Measurements from ENCODE around the gene ZNF568. TPM values are rescaled to one million over a fixed set of nuclear protein-coding genes. Genes with fewer than 3 reads are reported as not detected.
A peak's percentile ranks its signal among the peaks of the same experiment; 100 is the strongest.

ZNF568 gene
- 4.4 TPM for total RNA-seq

DNA sequence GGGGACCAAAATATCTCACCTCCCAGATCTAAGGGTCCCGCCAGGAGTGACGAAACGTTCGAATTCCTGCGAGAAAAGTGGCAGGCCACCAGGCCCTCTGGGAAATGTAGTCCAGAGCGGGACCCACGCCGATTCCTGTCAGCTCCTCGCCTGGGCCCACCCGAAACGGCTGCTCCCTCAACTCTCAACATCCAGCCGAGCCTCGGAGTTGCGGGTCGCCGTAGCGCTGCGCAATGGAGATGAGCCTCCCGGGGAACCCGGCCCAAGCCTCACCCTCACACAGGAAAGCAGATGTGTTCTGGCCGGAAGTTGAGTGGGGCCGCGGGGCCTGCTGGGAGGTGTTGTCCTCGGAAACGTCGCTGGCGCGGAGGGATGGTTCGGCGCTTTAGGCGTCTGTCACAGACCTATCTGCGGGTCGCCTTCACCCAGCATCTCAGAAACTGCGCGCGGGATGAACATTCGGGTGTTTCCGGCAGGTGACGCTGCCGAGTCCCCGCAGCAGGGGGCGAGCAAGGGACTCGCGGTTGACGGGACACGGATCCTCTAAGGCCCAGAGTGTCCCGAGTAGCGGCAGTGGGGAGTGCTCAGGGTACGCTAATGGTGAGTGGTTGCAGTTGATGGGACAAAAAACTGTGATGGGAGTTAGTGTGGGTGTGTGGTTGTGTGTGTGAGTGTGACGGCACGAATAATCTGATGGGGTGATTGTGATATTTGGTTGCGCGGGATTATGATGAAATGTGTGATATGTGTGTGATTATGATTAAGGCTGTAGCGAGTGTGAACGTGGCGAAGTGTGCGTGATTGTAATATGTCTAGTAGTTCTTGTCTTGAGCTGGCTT, at the start of gene ZNF568, which contains the start of gene ZNF829:
Gene ZNF568 (plus strand): TSS at position 341 of the 839 bp plus-strand sequence. CDS start 6,439 bp downstream, outside the sequence.
Gene ZNF829 (minus strand): TSS at position 300 of the 839 bp plus-strand sequence. CDS start 1,124 bp downstream, outside the sequence.
- DNase-seq (ENCODE audit: extremely low spot score in 2 of 2), result peak in 1 of 2 donors; percentile 86
- no peaks in the 10 kb centered on the region for H3K27me3 ChIP-seq
- H3K4me3 ChIP-seq, result peak within 1 kb of the TSS; percentile 64 to 93
- intact Hi-C loops (cut with DNase I), result no loop called here
- peaks cover 18% of the 10 kb centered on the region for H3K4me1 ChIP-seq
- H3K27ac ChIP-seq, result peak within 1 kb of the TSS; percentile 90
- TF ChIP-seq POLR2A (IDR thresholded peaks at IDR 0.05), result no peak
- TF ChIP-seq, protein P1, sequence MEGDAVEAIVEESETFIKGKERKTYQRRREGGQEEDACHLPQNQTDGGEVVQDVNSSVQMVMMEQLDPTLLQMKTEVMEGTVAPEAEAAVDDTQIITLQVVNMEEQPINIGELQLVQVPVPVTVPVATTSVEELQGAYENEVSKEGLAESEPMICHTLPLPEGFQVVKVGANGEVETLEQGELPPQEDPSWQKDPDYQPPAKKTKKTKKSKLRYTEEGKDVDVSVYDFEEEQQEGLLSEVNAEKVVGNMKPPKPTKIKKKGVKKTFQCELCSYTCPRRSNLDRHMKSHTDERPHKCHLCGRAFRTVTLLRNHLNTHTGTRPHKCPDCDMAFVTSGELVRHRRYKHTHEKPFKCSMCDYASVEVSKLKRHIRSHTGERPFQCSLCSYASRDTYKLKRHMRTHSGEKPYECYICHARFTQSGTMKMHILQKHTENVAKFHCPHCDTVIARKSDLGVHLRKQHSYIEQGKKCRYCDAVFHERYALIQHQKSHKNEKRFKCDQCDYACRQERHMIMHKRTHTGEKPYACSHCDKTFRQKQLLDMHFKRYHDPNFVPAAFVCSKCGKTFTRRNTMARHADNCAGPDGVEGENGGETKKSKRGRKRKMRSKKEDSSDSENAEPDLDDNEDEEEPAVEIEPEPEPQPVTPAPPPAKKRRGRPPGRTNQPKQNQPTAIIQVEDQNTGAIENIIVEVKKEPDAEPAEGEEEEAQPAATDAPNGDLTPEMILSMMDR (IDR thresholded peaks at IDR 0.05), result peak in 2 of 3 experiments; percentile 32 to 35
- peak; percentile 88 to 96 for TF ChIP-seq POLR2AphosphoS5 (IDR thresholded peaks at IDR 0.05; ENCODE audit: insufficient read depth in 1 of 2, low read depth in 1 of 2)
- H3K9me3 ChIP-seq, result no peaks in the 10 kb centered on the region
- peaks cover 0 to 28% of the 10 kb centered on the region in 2 donors for H3K36me3 ChIP-seq

DNA sequence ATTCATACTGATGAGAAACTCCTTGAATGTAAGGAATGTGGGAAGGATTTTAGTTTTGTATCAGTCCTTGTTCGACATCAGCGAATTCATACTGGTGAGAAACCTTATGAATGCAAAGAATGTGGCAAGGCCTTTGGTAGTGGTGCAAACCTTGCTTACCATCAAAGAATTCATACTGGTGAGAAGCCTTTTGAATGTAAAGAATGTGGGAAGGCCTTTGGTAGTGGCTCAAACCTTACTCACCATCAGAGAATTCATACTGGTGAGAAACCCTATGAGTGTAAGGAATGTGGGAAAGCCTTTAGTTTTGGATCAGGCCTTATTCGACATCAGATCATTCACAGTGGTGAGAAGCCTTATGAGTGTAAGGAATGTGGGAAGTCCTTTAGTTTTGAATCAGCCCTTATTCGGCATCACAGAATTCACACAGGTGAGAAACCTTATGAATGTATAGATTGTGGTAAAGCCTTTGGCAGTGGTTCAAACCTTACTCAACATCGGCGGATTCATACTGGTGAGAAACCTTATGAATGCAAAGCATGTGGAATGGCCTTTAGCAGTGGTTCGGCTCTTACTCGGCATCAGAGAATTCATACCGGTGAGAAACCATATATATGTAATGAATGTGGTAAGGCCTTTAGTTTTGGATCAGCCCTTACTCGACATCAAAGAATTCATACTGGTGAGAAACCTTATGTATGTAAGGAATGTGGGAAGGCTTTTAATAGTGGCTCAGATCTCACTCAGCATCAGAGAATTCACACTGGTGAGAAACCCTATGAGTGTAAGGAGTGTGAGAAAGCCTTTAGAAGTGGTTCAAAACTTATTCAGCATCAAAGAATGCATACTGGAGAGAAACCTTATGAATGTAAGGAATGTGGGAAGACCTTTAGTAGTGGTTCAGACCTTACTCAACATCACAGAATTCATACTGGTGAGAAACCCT, 38.9 kb upstream of the ZNF568 start:
- H3K4me3 ChIP-seq, result no peak overlapping the region
- H3K27ac ChIP-seq, result no peak overlapping the region
- no peaks in the 10 kb centered on the region for H3K27me3 ChIP-seq
- peaks cover 81% of the 10 kb centered on the region for H3K9me3 ChIP-seq
- intact Hi-C loops (cut with DNase I), result loop anchor here (10.0 kb wide), 1 partner anchor 132 kb away; no protein-coding TSS in a partner anchor
- DNase-seq (ENCODE audit: extremely low spot score in 2 of 2), result no peak
- TF ChIP-seq, protein P1 (IDR thresholded peaks at IDR 0.05), result no peak
- TF ChIP-seq POLR2AphosphoS5 (IDR thresholded peaks at IDR 0.05; ENCODE audit: insufficient read depth in 1 of 2, low read depth in 1 of 2) (no peak), POLR2A (IDR thresholded peaks at IDR 0.05) (no peak)
- peaks cover 4 to 82% of the 10 kb centered on the region in 2 donors for H3K36me3 ChIP-seq
- no peaks in the 10 kb centered on the region for H3K4me1 ChIP-seq

DNA sequence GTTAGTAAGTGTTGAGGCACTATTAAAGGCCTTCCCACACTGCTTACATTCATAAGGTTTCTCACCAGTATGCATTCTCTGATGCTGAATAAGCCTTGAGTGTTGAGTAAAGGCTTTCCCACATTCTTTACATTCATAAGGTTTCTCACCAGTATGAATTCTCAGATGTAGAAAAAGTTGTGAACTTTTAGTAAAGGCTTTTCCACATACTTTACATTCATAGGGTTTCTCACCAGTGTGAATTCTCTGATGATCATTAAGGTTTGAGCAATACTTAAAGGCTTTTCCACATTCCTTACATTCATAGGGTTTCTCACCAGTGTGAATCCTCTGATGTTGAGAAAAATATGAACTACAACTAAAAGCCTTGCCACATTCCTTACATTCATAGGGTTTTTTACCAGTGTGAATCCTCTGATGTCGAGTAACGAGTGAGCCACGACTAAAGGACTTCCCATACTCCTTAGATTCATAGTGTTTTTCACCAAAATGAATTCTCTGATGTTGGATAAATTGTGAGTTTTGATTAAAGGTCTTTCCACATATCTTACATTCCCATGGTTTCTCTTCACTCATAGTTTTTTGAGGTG, 24.3 kb upstream of the ZNF568 start:
- no peak overlapping the region for H3K4me3 ChIP-seq
- H3K27me3 ChIP-seq, result no peaks in the 10 kb centered on the region
- peaks cover 20 to 86% of the 10 kb centered on the region in 2 donors for H3K36me3 ChIP-seq
- no peak for DNase-seq (ENCODE audit: extremely low spot score in 2 of 2)
- H3K9me3 ChIP-seq, result peaks cover 88% of the 10 kb centered on the region
- intact Hi-C loops (cut with DNase I), result no loop called here
- TF ChIP-seq POLR2A (IDR thresholded peaks at IDR 0.05) (no peak), POLR2AphosphoS5 (IDR thresholded peaks at IDR 0.05; ENCODE audit: insufficient read depth in 1 of 2, low read depth in 1 of 2) (no peak)
- TF ChIP-seq, protein P1 (IDR thresholded peaks at IDR 0.05), result no peak
- H3K27ac ChIP-seq, result no peak overlapping the region
- no peaks in the 10 kb centered on the region for H3K4me1 ChIP-seq

DNA sequence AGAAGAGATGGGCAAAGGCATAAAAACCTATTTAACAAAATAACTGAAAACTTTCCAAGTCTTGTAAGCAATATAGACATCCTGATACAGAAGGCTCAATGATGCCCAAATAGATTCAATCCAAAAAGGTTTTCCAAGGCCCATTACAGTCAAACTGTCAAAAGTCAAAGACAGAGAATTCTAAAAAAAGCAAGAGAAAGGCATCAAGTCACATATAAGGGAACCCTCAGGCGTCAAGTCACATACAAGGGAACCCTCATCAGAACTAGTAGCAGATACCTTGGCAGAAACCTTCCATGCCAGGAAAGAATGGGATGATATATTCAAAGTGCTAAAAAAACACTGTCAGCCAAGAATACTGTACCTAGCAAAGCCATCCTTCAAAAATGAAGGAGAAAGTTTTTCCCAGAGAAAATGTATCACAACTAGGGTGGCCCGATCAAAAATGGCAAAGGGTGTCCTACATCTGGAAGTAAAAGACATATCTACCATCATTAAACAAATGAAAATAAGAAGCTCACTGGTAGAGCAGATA, 21.2 kb upstream of the ZNF568 start:
- Histone ChIP-seq H3K27ac (no peak overlapping the region), H3K9me3 (peaks cover 88% of the 10 kb centered on the region), H3K4me3 (no peak overlapping the region), H3K27me3 (no peaks in the 10 kb centered on the region), H3K4me1 (no peaks in the 10 kb centered on the region), H3K36me3 (peaks cover 20 to 98% of the 10 kb centered on the region in 2 donors)
- intact Hi-C loops (cut with DNase I), result no loop called here
- TF ChIP-seq POLR2A (IDR thresholded peaks at IDR 0.05), result no peak
- TF ChIP-seq, protein P1 (IDR thresholded peaks at IDR 0.05), result no peak
- no peak for DNase-seq (ENCODE audit: extremely low spot score in 2 of 2)
